ENCODE data around the gene BTK. TPM values are rescaled to one million over a fixed set of nuclear protein-coding genes. Genes with fewer than 3 reads are reported as not detected.

BTK gene
- total RNA-seq, 8 experiments from 2014 or later, result 0.16 to 1.2 (median 0.81) TPM

DNA sequence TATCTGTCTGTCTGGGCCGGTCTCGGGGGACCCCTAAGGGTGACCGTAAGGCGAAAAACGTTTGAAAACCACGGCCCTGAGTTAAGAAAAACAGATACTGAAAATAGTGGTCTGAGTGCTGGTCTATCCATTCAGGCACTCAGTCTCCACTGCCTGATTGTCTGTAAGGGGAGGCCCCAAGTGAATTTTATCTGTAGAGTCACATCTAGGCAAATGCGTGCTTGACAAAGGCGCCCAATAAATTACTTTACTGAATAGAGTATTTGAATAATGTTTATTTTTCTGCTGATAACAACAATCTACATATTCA is 22.5 kb upstream of the BTK start:
- peaks cover 2 to 10% of the 10 kb centered on the region in 2 donors for H3K4me1 ChIP-seq (replicated peaks in 1 of 2)
- 0 to 17% (median 0%) methylated on average over 2 to 6 of the region's 8 CpGs; no CpG with 5 or more reads in 5 of the 10 experiments for WGBS, 10 experiments
- H3K4me3 ChIP-seq, result peak overlapping the region; percentile 66 to 92 (median 73)
- peak in 2 of 8 experiments; percentile 4 to 8 for ATAC-seq (replicated peaks in 6 of 8)
- H3K27ac ChIP-seq, result peak overlapping the region; percentile 97
- in situ Hi-C loops (cut with MboI; ENCODE audit: low pct_unique_long_range_greater_than_20kb in 2 of 9, low sequenced_read_pairs in 9 of 9, unreplicated experiment in 9 of 9), result no loop called here

- Histone ChIP-seq H3K4me3 (peak within 1 kb of the TSS; percentile 66 to 92 (median 73)), H3K4me1 (replicated peaks in 1 of 2) (peaks cover 2 to 10% of the 10 kb centered on the region in 2 donors), H3K27ac (peak within 1 kb of the TSS; percentile 97)
- WGBS, 10 experiments, result 0 to 31% (median 0%) methylated on average over 1 to 15 of the region's 47 CpGs; no CpG with 5 or more reads in 5 of the 10 experiments
- in situ Hi-C loops (cut with MboI; ENCODE audit: low pct_unique_long_range_greater_than_20kb in 2 of 9, low sequenced_read_pairs in 9 of 9, unreplicated experiment in 9 of 9), result no loop called here
- peak; percentile 87 to 99 (median 98) for ATAC-seq (replicated peaks in 6 of 8)
Measured at GRCh38 chrX:101407748-101408531, 21.9 kb upstream of the BTK start, which contains the start of the genes GLA and HNRNPH2. GLA (minus strand) TSS chrX:101407925; CDS start chrX:101407903, 22 bp downstream. HNRNPH2 (plus strand) TSS chrX:101408222; CDS start chrX:101411989, 3,767 bp downstream.

- ATAC-seq (replicated peaks in 6 of 8), result peak in 3 of 8 experiments; percentile 2 to 8 (median 2)
- in situ Hi-C loops (cut with MboI; ENCODE audit: low pct_unique_long_range_greater_than_20kb in 2 of 9, low sequenced_read_pairs in 9 of 9, unreplicated experiment in 9 of 9), result no loop called here
- peak overlapping the region; percentile 39 to 52 for H3K27ac ChIP-seq
- WGBS, 10 experiments, result 0 to 4% (median 0%) methylated on average over 1 to 14 of the region's 15 CpGs; no CpG with 5 or more reads in 4 of the 10 experiments
- peak overlapping the region; percentile 66 to 92 (median 73) for H3K4me3 ChIP-seq
- H3K4me1 ChIP-seq (replicated peaks in 1 of 2), result peaks cover 2 to 10% of the 10 kb centered on the region in 2 donors
Measured at GRCh38 chrX:101407167-101407747, 21.3 kb upstream of the BTK start.

DNA sequence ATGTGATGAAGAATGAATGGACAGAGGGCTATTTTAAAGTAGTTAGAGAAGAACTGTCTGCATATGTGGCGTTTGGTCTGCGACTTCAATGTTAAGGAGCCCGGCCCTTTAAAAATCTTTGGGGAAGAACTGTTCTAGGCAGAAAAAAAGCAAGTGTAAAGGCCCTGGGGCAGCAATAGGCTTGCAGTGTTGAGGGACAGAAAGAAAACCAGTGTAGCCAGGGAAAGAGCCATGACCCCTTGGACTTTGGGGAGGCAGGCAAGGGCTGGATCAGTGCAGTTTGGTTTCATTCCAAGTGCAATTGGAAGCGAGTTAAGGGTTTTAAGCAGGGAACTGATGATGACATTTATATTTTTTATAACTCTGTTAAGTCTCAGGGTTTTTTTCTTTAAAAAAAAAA is 13.8 kb upstream of the BTK start:
- 38 to 95% (median 67%) methylated on average over 1 to 4 of the region's 4 CpGs; no CpG with 5 or more reads in 6 of the 10 experiments for WGBS, 10 experiments
- Histone ChIP-seq H3K4me3 (no peak overlapping the region), H3K4me1 (replicated peaks in 1 of 2) (no peaks in the 10 kb centered on the region), H3K27ac (no peak overlapping the region)
- in situ Hi-C loops (cut with MboI; ENCODE audit: low pct_unique_long_range_greater_than_20kb in 2 of 9, low sequenced_read_pairs in 9 of 9, unreplicated experiment in 9 of 9), result no loop called here
- ATAC-seq (replicated peaks in 6 of 8), result no peak

GRCh38 chrX:101398694-101399093 is 12.7 kb upstream of the BTK start:
- Histone ChIP-seq H3K4me1 (replicated peaks in 1 of 2) (no peaks in the 10 kb centered on the region), H3K27ac (no peak overlapping the region), H3K4me3 (no peak overlapping the region)
- WGBS, 10 experiments, result 43 to 100% (median 48%) methylated on average over 1 to 4 of the region's 4 CpGs; no CpG with 5 or more reads in 7 of the 10 experiments
- no peak for ATAC-seq (replicated peaks in 6 of 8)
- in situ Hi-C loops (cut with MboI; ENCODE audit: low pct_unique_long_range_greater_than_20kb in 2 of 9, low sequenced_read_pairs in 9 of 9, unreplicated experiment in 9 of 9), result no loop called here

DNA sequence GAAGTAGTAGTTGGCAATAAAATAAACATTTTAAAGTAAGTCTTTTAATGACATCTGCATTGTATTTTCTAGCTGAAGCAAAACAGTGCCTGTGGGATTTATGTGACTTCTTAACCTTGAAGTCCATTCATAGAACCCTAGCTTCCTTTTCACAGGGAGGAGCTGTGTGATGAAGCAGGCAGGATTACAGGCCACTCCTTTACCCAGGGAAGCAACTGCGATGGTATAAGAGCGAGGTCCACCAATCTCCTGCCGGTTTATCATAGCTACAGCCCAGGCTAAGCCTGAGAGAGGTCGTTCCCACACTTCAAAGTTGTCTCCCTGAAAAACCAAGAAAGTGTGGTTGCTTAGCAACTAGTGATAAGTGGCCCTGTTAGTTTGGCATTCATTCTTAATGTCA is 11.8 kb upstream of the BTK start:
- peak in 2 of 8 experiments; percentile 10 to 51 for ATAC-seq (replicated peaks in 6 of 8)
- WGBS, 10 experiments, result 0 to 49% (median 11%) methylated on average over 1 to 4 of the region's 4 CpGs; no CpG with 5 or more reads in 5 of the 10 experiments

DNA sequence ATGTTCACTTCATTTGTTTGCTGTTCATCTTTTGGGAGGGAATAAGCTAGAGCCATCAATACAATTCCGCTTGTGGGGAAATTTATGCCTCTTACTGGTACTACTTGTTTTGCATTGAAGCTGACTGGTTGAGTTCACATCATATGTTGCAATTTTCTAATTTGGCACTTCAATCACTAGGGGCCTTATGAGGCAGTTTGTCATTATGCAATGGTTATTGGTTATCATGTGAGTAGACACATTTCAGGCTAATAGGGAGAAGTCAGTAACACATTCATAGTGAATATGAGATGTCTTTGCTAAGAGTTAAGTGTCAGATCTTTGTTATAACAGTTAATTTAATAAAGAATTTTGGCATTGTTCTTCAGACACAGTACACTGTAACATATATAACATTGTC is 9.8 kb upstream of the BTK start:
- 100% methylated on average over 1 of the region's 1 CpG; no CpG with 5 or more reads in 7 of the 10 experiments for WGBS, 10 experiments
- no peak overlapping the region for H3K27ac ChIP-seq
- peaks cover 0 to 8% of the 10 kb centered on the region in 2 donors for H3K4me1 ChIP-seq (replicated peaks in 1 of 2)
- in situ Hi-C loops (cut with MboI; ENCODE audit: low pct_unique_long_range_greater_than_20kb in 2 of 9, low sequenced_read_pairs in 9 of 9, unreplicated experiment in 9 of 9), result no loop called here
- H3K4me3 ChIP-seq, result no peak overlapping the region
- peak in 2 of 8 experiments; percentile 6 to 22 for ATAC-seq (replicated peaks in 6 of 8)

More for the DNA sequence above, 11.8 kb upstream of the BTK start:
- no peak overlapping the region for H3K4me3 ChIP-seq
- in situ Hi-C loops (cut with MboI; ENCODE audit: low pct_unique_long_range_greater_than_20kb in 2 of 9, low sequenced_read_pairs in 9 of 9, unreplicated experiment in 9 of 9), result no loop called here
- H3K27ac ChIP-seq, result no peak overlapping the region
- no peaks in the 10 kb centered on the region for H3K4me1 ChIP-seq (replicated peaks in 1 of 2)

DNA sequence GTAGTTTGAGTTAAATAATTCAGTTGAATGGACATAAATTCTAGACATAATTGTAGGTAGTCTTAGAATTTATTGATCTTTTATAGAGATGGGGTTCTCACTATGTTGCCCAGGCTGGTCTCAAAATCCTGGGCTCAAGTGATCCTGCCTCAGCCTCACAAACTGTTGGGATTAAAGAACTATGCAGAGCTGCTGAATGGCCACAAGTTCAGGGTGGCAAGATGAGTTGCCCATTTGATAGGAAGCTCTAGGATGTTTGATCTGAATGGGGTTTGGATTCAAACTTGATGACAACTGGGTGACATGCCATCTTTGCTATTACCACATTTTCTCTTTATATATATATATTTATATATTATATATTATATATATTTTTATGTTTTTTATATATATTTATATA is 8.4 kb upstream of the BTK start:
- Histone ChIP-seq H3K4me1 (replicated peaks in 1 of 2) (peaks cover 0 to 8% of the 10 kb centered on the region in 2 donors), H3K27ac (no peak overlapping the region), H3K4me3 (no peak overlapping the region)
- no peak for ATAC-seq (replicated peaks in 6 of 8)
- in situ Hi-C loops (cut with MboI; ENCODE audit: low pct_unique_long_range_greater_than_20kb in 2 of 9, low sequenced_read_pairs in 9 of 9, unreplicated experiment in 9 of 9), result no loop called here

DNA sequence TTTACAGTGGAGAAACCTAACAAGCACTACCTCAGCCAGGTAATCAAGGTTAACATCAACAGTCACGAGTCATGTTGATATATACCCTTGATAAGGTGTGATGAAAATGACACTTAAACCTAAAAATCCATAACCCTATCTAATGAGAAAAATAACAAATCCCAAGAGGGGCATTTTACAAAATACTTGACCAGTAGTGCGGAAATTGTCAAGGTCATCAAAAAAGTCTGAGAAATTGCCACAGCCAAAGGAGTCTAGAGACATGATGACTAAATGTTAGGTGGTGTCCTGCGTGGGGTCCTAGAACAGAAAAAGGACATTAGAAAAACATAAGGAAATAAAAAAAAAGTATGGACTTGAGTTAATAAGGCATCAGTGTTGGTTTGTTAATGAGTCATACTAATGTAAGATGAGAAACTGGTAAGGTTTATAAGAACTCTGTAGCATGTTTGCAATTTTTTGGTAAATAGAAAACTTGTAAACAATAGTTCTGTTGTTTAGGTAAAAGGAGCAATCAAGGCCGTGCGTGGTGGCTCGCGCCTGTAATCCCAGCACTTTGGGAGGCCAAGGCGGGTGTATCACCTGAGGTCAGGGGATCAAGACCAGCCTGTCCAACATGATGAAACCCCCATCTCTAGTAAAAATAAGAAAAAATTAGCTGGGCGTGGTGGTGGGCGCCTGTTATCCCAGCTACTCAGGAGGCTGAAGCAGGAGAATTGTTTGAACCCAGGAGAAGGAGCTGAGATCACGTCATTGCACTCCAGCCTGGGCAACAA is 7.7 kb upstream of the BTK start:
- H3K27ac ChIP-seq, result no peak overlapping the region
- in situ Hi-C loops (cut with MboI; ENCODE audit: low pct_unique_long_range_greater_than_20kb in 2 of 9, low sequenced_read_pairs in 9 of 9, unreplicated experiment in 9 of 9), result no loop called here

DNA sequence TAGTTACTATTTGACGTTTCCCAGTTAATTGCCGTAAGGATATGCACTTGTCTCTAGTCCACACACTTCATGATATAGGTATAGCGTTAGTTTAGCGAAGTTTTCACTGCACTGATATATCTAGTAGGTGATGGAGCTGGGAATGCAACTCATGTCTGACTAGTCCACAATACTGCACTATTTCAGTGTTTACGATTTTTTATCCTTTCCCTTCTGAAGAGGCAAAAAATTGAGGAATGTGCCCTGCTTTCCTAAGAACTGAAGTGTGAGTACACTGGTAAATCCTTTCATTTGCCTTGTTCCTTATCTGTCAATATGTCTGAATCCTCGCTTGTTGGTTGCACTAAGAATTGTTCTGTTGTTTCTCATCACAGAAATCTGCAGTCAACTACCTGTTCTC is 5.8 kb upstream of the BTK start:
- in situ Hi-C loops (cut with MboI; ENCODE audit: low pct_unique_long_range_greater_than_20kb in 2 of 9, low sequenced_read_pairs in 9 of 9, unreplicated experiment in 9 of 9), result no loop called here
- peaks cover 0 to 8% of the 10 kb centered on the region in 2 donors for H3K4me1 ChIP-seq (replicated peaks in 1 of 2)
- peak overlapping the region; percentile 48 to 92 (median 84) for H3K4me3 ChIP-seq
- H3K27ac ChIP-seq, result peak overlapping the region in 1 of 2 donors; percentile 81
- 0 to 40% (median 14%) methylated on average over 1 to 5 of the region's 6 CpGs; no CpG with 5 or more reads in 4 of the 10 experiments for WGBS, 10 experiments
- no peak for ATAC-seq (replicated peaks in 6 of 8)

More for the DNA sequence above, 7.7 kb upstream of the BTK start:
- no peak for ATAC-seq (replicated peaks in 6 of 8)
- 49 to 100% (median 71%) methylated on average over 1 to 11 of the region's 11 CpGs; no CpG with 5 or more reads in 2 of the 10 experiments for WGBS, 10 experiments
- Histone ChIP-seq H3K4me3 (no peak overlapping the region), H3K4me1 (replicated peaks in 1 of 2) (peaks cover 0 to 8% of the 10 kb centered on the region in 2 donors)

DNA sequence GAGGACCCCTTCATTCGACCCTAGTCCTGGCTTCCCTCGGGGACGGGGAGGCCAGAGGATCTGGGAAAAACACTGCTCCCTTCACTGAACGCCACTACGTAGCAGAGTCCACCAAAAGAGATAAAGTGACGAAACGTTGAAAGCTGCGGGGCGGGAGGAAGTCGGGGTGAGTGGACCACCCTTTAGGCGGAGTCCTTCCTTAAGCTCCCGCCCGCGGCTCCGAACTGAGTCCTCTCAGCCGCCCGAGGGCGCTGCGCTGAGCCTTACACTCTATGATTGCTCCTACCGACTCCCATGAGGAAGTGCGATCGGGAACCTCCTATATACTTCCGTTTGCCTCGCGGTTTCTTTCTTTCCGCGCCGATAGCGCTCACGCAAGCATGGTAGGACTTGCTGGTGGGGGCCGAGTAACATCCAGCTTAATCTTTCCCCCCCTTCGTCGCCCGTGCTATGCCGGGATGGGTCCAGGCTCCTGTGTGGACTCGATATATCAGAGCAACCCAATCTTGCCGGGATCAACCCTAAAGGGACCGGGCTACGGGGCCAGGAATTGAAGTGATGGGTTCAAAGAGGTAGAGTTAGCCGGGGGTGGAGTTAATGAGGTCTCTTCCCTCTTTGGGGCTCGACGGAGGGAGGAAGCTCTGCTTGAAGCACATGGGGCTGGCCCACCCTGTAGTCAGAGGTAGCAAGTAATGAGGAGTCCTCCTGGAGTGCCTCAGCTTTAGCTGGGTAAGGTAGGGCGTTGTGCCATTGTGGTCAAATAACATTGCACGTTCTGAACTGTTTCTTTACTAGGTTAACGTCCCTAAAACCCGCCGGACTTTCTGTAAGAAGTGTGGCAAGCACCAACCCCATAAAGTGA is 4.9 kb upstream of the BTK start, which contains the start of gene RPL36A:
TSS of gene RPL36A (plus strand) at position 348 of the 862 bp plus-strand sequence. CDS start at position 381, 33 bp downstream.
- Histone ChIP-seq H3K27ac (peak within 1 kb of the TSS; percentile 75 to 81), H3K4me3 (peak within 1 kb of the TSS; percentile 48 to 92 (median 84)), H3K4me1 (replicated peaks in 1 of 2) (peaks cover 0 to 8% of the 10 kb centered on the region in 2 donors)
- in situ Hi-C loops (cut with MboI; ENCODE audit: low pct_unique_long_range_greater_than_20kb in 2 of 9, low sequenced_read_pairs in 9 of 9, unreplicated experiment in 9 of 9), result no loop called here
- peak; percentile 91 to 100 (median 100) for ATAC-seq (replicated peaks in 6 of 8)
- 0 to 16% (median 1%) methylated on average over 1 to 15 of the region's 47 CpGs; no CpG with 5 or more reads in 6 of the 10 experiments for WGBS, 10 experiments

DNA sequence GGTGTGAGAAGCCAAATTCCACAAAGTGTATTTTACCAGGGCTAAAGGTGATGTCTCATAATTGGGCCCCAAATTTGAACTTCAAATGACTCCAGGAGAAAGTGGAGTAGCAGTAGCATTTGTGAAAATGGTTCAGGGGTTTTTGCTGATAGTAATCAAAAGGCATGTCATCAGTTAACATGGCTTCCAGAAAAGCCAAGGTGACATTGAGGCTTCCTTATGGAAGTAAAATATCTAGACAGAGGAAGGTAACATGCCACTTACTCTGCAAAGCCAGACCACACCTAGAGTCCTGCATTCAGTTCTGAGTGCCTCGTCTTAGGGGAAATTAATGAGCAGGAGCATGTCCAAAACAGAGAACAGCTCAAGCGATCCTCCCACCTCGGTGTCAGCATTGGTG is 2.6 kb upstream of the BTK start:
- no peak for ATAC-seq (replicated peaks in 6 of 8)
- Histone ChIP-seq H3K4me1 (replicated peaks in 1 of 2) (peaks cover 4 to 8% of the 10 kb centered on the region in 2 donors), H3K27ac (no peak overlapping the region), H3K4me3 (no peak overlapping the region)
- in situ Hi-C loops (cut with MboI; ENCODE audit: low pct_unique_long_range_greater_than_20kb in 2 of 9, low sequenced_read_pairs in 9 of 9, unreplicated experiment in 9 of 9), result no loop called here
- 58 to 100% methylated on average over 1 to 2 of the region's 3 CpGs; no CpG with 5 or more reads in 8 of the 10 experiments for WGBS, 10 experiments
